ENCODE data around the gene ARHGAP10. TPM values are rescaled to one million over a fixed set of nuclear protein-coding genes. Genes with fewer than 3 reads are reported as not detected.

ARHGAP10 gene
- total RNA-seq, 1 donor from 2014 or later, result 25.5 TPM

DNA sequence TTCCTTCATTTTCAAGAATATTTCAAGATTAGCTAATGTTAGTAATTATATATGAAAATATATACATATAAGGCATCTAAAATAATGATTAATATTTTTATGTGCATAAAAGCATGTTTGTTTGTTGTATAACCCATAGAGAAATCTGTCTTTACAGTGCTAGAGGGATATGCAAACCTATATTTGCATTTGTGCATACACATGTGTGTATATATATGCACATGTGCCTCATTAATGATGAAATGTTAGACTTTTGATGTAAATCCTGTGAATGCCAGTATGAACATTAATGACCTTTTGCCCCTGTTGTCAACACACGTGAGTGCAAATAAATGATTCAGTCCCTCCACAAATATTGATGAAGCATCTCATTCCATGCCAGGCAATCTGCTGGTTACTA lies 197.9 kb downstream of the ARHGAP10 start:
- no peak overlapping the region for H3K27ac Mint-ChIP-seq
- peaks cover 6% of the 10 kb centered on the region for H3K4me1 Mint-ChIP-seq (ENCODE audit: unreplicated experiment)
- H3K27me3 Mint-ChIP-seq, result no peaks in the 10 kb centered on the region
- peaks cover 7% of the 10 kb centered on the region for H3K9me3 Mint-ChIP-seq
- no peak for DNase-seq (ENCODE audit: extremely low spot score, unreplicated experiment)
- H3K36me3 Mint-ChIP-seq, result peaks cover 13% of the 10 kb centered on the region
- TF ChIP-seq, protein P1, sequence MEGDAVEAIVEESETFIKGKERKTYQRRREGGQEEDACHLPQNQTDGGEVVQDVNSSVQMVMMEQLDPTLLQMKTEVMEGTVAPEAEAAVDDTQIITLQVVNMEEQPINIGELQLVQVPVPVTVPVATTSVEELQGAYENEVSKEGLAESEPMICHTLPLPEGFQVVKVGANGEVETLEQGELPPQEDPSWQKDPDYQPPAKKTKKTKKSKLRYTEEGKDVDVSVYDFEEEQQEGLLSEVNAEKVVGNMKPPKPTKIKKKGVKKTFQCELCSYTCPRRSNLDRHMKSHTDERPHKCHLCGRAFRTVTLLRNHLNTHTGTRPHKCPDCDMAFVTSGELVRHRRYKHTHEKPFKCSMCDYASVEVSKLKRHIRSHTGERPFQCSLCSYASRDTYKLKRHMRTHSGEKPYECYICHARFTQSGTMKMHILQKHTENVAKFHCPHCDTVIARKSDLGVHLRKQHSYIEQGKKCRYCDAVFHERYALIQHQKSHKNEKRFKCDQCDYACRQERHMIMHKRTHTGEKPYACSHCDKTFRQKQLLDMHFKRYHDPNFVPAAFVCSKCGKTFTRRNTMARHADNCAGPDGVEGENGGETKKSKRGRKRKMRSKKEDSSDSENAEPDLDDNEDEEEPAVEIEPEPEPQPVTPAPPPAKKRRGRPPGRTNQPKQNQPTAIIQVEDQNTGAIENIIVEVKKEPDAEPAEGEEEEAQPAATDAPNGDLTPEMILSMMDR (conservative IDR thresholded peaks at IDR 0.05), result no peak
- no peak overlapping the region for H3K4me3 Mint-ChIP-seq

DNA sequence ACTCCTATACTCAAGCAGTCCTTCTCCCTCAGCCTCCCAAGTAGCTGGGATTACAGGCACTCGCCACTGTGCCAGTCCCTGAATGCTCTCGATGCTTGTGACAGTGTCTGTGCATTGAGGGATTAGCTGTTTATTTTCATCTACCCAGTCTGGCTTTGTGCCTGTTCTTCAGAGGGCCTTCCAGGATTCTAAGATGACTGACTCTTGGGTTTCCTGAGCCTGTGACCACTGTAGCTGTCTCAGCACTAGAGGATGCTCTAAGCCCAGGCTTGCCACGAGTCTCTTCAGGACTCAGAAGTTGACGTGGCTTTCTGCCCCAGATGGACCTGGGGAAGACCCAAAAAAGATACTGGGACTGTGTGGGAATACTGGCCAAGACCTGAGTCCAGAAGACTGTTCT lies 201.4 kb downstream of the ARHGAP10 start:
- TF ChIP-seq, protein P1 (conservative IDR thresholded peaks at IDR 0.05), result no peak
- no peak overlapping the region for H3K4me3 Mint-ChIP-seq
- peaks cover 7% of the 10 kb centered on the region for H3K9me3 Mint-ChIP-seq
- DNase-seq (ENCODE audit: extremely low spot score, unreplicated experiment), result no peak
- H3K27ac Mint-ChIP-seq, result no peak overlapping the region
- no peaks in the 10 kb centered on the region for H3K27me3 Mint-ChIP-seq
- peaks cover 20% of the 10 kb centered on the region for H3K36me3 Mint-ChIP-seq
- peaks cover 4% of the 10 kb centered on the region for H3K4me1 Mint-ChIP-seq (ENCODE audit: unreplicated experiment)

DNA sequence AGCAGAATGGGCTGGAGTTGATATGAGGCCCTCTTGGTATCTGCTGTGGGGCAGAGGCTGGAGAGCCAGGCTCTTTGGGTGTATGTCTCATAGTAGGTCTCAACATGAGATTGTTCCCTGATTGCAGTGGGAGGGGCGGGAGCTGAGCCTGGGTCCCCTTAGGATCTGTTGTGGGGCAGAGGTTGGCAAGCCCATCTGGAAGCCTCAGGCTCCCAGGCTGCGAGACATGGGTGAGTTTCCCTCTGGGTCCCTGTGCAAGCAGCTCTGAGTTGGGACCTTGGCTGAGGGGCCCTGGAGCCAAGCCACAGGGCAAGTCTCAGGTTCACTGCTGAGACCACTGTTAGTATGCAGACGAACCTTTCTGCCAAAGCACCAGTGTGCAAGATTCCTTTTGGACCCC lies 201.9 kb downstream of the ARHGAP10 start:
- TF ChIP-seq, protein P1 (conservative IDR thresholded peaks at IDR 0.05), result no peak
- H3K9me3 Mint-ChIP-seq, result peaks cover 7% of the 10 kb centered on the region
- H3K4me1 Mint-ChIP-seq (ENCODE audit: unreplicated experiment), result no peaks in the 10 kb centered on the region
- DNase-seq (ENCODE audit: extremely low spot score, unreplicated experiment), result no peak
- H3K4me3 Mint-ChIP-seq, result no peak overlapping the region
- H3K27me3 Mint-ChIP-seq, result no peaks in the 10 kb centered on the region
- H3K36me3 Mint-ChIP-seq, result peaks cover 21% of the 10 kb centered on the region
- H3K27ac Mint-ChIP-seq, result no peak overlapping the region

DNA sequence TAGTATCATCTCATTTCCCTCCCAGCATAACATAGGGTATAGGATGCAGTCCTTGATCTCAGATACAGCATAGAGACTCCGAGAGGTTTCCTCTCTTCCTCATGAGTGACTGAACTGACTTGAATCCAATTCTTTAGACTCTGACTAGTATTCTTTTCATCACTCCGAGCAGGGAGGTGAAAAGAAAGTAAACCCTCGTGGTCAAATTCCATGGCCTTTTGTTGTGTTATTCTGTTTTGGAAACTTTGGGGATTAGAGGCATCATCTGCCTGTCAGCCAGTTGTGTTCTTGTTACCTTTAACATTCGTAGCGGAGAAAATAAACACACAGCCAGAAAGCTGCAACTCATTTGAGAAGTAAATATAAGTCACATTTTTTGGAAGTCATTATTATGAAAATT lies 206.6 kb downstream of the ARHGAP10 start:
- no peak for DNase-seq (ENCODE audit: extremely low spot score, unreplicated experiment)
- Mint-ChIP-seq H3K4me1 (ENCODE audit: unreplicated experiment) (no peaks in the 10 kb centered on the region), H3K27ac (no peak overlapping the region), H3K36me3 (peaks cover 12% of the 10 kb centered on the region), H3K9me3 (no peaks in the 10 kb centered on the region), H3K27me3 (no peaks in the 10 kb centered on the region), H3K4me3 (no peak overlapping the region)
- TF ChIP-seq, protein P1 (conservative IDR thresholded peaks at IDR 0.05), result no peak

DNA sequence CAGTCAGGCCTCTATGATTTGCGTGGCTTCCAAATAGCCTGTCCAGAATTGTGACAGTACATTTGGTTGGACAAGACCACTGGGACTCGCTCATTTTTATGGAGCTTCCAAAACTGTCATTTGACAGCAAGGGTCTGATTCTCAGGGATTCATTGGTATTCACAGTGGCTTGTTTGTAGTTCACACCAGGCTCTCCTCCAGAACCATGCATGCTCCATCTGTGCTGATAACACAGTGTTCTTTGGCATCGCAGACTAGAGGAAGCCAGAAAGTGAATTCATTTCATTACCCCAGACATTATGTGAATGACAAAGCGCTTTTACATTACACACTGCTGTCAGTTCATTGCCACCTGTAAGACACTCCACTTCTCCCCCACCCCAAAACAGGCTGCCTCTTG lies 208.3 kb downstream of the ARHGAP10 start:
- no peak overlapping the region for H3K4me3 Mint-ChIP-seq
- no peak for DNase-seq (ENCODE audit: extremely low spot score, unreplicated experiment)
- TF ChIP-seq, protein P1 (conservative IDR thresholded peaks at IDR 0.05), result no peak
- H3K27ac Mint-ChIP-seq, result no peak overlapping the region
- peaks cover 12% of the 10 kb centered on the region for H3K36me3 Mint-ChIP-seq
- H3K4me1 Mint-ChIP-seq (ENCODE audit: unreplicated experiment), result no peaks in the 10 kb centered on the region
- no peaks in the 10 kb centered on the region for H3K9me3 Mint-ChIP-seq
- H3K27me3 Mint-ChIP-seq, result no peaks in the 10 kb centered on the region

DNA sequence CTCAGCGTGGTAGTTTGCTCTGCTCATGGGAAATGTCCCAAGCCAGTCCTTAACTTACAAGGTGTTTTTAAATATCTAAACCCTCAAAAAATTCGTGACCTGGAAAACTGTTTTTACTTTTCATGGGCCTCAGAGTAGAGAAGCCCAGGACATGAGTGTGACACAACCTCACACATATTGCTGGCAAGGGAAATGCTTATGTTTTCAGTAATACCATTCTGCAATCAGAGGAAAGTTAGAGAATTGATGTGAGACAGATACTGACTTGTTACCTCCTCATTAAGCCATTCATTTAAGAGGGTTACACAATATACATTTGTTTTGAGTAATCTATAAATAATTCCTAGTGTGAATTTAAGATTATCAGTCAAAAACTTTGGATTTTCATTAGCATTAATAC lies 209.5 kb downstream of the ARHGAP10 start:
- Mint-ChIP-seq H3K27ac (no peak overlapping the region), H3K4me3 (no peak overlapping the region), H3K4me1 (ENCODE audit: unreplicated experiment) (no peaks in the 10 kb centered on the region), H3K27me3 (no peaks in the 10 kb centered on the region), H3K36me3 (peaks cover 17% of the 10 kb centered on the region), H3K9me3 (no peaks in the 10 kb centered on the region)
- no peak for DNase-seq (ENCODE audit: extremely low spot score, unreplicated experiment)
- TF ChIP-seq, protein P1 (conservative IDR thresholded peaks at IDR 0.05), result no peak
